ENCODE measurements around the gene CATSPERB. TPM values are rescaled to one million over a fixed set of nuclear protein-coding genes. Genes with fewer than 3 reads are reported as not detected.

CATSPERB gene
- total and polyA plus RNA-seq, 2 experiments from 2014 or later: 0.27 to 0.38 TPM

DNA sequence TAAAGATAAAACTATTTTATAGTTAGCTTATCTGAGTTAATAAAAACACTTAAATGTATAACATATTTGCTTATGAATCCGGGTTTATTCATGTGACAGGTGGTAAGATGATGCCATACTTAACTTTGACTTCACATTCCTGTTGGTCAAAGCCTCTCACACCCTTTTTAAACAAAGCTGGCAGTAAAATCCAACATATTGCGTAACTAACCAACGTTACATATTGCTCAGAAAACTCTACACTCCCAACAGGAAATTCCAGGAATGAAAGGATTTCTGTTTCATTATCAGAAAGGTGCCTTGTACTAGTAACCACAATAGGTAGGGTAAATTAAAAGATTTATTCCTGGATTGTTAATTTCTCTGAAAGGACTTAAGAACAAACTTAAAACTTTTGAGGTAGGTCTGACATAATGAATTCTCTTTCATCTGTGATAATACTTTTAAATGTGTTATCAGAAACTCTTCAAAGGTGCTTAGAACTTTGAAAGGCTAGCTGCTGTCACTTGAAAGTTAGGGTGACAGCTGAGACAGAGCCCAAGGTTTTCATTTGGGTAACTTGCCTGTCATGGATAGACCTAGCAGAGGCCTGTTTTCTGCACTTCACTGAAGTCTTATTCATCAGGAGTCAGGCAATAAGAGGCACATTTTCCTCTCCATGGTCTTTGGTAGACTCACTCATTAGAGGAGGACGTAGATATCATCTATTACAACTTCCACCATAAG is 23.8 kb upstream of the CATSPERB start:
- Histone ChIP-seq H3K9me2 (ENCODE audit: insufficient read depth) (no peaks in the 10 kb centered on the region), H3K27me3 (ENCODE audit: insufficient read depth) (no peaks in the 10 kb centered on the region), H3K4me3 (no peak overlapping the region), H3F3A (replicated peaks; ENCODE audit: low read depth) (no peaks in the 10 kb centered on the region), H3K36me3 (ENCODE audit: insufficient read depth) (no peaks in the 10 kb centered on the region), H2AFZ (no peak overlapping the region), H3K4me1 (ENCODE audit: insufficient read depth) (0 out of 2 replicates have a peak, but pooled peaks cover 4% of the 10 kb centered on the region), H3K27ac (ENCODE audit: low read depth) (no peak overlapping the region), H4K20me1 (replicated peaks; ENCODE audit: insufficient read depth) (no peaks in the 10 kb centered on the region), H3K79me2 (replicated peaks; ENCODE audit: insufficient read depth) (no peaks in the 10 kb centered on the region), H3K4me2 (no peak overlapping the region)
- ATAC-seq (no peak), DNase-seq (ENCODE audit: low spot score) (no peak)
- peaks cover 5% of the 10 kb centered on the region; the same call in 2 of the 3 replicates for H3K36me3 Mint-ChIP-seq (ENCODE audit: low read depth)
- H3K9me3 Mint-ChIP-seq: no peaks in the 10 kb centered on the region
- no peak overlapping the region for H3K27ac Mint-ChIP-seq
- H3K4me3 Mint-ChIP-seq: no peak overlapping the region
- TF ChIP-seq ZNF331 (CRISPR knock-in tag; IDR thresholded peaks at IDR 0.05; ENCODE audit: low read depth): no peak
- no peak for TF ChIP-seq EZH2 (IDR thresholded peaks at IDR 0.05; ENCODE audit: low read depth, unreplicated experiment)
- TF ChIP-seq, protein P1, sequence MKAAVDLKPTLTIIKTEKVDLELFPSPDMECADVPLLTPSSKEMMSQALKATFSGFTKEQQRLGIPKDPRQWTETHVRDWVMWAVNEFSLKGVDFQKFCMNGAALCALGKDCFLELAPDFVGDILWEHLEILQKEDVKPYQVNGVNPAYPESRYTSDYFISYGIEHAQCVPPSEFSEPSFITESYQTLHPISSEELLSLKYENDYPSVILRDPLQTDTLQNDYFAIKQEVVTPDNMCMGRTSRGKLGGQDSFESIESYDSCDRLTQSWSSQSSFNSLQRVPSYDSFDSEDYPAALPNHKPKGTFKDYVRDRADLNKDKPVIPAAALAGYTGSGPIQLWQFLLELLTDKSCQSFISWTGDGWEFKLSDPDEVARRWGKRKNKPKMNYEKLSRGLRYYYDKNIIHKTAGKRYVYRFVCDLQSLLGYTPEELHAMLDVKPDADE (IDR thresholded peaks at IDR 0.05): no peak
- TF ChIP-seq, protein P2, sequence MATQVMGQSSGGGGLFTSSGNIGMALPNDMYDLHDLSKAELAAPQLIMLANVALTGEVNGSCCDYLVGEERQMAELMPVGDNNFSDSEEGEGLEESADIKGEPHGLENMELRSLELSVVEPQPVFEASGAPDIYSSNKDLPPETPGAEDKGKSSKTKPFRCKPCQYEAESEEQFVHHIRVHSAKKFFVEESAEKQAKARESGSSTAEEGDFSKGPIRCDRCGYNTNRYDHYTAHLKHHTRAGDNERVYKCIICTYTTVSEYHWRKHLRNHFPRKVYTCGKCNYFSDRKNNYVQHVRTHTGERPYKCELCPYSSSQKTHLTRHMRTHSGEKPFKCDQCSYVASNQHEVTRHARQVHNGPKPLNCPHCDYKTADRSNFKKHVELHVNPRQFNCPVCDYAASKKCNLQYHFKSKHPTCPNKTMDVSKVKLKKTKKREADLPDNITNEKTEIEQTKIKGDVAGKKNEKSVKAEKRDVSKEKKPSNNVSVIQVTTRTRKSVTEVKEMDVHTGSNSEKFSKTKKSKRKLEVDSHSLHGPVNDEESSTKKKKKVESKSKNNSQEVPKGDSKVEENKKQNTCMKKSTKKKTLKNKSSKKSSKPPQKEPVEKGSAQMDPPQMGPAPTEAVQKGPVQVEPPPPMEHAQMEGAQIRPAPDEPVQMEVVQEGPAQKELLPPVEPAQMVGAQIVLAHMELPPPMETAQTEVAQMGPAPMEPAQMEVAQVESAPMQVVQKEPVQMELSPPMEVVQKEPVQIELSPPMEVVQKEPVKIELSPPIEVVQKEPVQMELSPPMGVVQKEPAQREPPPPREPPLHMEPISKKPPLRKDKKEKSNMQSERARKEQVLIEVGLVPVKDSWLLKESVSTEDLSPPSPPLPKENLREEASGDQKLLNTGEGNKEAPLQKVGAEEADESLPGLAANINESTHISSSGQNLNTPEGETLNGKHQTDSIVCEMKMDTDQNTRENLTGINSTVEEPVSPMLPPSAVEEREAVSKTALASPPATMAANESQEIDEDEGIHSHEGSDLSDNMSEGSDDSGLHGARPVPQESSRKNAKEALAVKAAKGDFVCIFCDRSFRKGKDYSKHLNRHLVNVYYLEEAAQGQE (IDR thresholded peaks at IDR 0.05; ENCODE audit: unreplicated experiment): no peak
- no peak for TF ChIP-seq EZH2phosphoT487 (IDR thresholded peaks at IDR 0.05; ENCODE audit: unreplicated experiment)
- TF ChIP-seq STAT1 (IDR thresholded peaks at IDR 0.05; ENCODE audit: unreplicated experiment): no peak
- TF ChIP-seq NANOG (IDR thresholded peaks at IDR 0.05; ENCODE audit: borderline replicate concordance): no peak
- no peak for TF ChIP-seq ZNF114 (CRISPR knock-in tag; IDR thresholded peaks at IDR 0.05)
- TF ChIP-seq, protein P3, sequence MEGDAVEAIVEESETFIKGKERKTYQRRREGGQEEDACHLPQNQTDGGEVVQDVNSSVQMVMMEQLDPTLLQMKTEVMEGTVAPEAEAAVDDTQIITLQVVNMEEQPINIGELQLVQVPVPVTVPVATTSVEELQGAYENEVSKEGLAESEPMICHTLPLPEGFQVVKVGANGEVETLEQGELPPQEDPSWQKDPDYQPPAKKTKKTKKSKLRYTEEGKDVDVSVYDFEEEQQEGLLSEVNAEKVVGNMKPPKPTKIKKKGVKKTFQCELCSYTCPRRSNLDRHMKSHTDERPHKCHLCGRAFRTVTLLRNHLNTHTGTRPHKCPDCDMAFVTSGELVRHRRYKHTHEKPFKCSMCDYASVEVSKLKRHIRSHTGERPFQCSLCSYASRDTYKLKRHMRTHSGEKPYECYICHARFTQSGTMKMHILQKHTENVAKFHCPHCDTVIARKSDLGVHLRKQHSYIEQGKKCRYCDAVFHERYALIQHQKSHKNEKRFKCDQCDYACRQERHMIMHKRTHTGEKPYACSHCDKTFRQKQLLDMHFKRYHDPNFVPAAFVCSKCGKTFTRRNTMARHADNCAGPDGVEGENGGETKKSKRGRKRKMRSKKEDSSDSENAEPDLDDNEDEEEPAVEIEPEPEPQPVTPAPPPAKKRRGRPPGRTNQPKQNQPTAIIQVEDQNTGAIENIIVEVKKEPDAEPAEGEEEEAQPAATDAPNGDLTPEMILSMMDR (conservative IDR thresholded peaks at IDR 0.05; ENCODE audit: low read depth in 2 of 2): no peak
- TF ChIP-seq, protein P4, sequence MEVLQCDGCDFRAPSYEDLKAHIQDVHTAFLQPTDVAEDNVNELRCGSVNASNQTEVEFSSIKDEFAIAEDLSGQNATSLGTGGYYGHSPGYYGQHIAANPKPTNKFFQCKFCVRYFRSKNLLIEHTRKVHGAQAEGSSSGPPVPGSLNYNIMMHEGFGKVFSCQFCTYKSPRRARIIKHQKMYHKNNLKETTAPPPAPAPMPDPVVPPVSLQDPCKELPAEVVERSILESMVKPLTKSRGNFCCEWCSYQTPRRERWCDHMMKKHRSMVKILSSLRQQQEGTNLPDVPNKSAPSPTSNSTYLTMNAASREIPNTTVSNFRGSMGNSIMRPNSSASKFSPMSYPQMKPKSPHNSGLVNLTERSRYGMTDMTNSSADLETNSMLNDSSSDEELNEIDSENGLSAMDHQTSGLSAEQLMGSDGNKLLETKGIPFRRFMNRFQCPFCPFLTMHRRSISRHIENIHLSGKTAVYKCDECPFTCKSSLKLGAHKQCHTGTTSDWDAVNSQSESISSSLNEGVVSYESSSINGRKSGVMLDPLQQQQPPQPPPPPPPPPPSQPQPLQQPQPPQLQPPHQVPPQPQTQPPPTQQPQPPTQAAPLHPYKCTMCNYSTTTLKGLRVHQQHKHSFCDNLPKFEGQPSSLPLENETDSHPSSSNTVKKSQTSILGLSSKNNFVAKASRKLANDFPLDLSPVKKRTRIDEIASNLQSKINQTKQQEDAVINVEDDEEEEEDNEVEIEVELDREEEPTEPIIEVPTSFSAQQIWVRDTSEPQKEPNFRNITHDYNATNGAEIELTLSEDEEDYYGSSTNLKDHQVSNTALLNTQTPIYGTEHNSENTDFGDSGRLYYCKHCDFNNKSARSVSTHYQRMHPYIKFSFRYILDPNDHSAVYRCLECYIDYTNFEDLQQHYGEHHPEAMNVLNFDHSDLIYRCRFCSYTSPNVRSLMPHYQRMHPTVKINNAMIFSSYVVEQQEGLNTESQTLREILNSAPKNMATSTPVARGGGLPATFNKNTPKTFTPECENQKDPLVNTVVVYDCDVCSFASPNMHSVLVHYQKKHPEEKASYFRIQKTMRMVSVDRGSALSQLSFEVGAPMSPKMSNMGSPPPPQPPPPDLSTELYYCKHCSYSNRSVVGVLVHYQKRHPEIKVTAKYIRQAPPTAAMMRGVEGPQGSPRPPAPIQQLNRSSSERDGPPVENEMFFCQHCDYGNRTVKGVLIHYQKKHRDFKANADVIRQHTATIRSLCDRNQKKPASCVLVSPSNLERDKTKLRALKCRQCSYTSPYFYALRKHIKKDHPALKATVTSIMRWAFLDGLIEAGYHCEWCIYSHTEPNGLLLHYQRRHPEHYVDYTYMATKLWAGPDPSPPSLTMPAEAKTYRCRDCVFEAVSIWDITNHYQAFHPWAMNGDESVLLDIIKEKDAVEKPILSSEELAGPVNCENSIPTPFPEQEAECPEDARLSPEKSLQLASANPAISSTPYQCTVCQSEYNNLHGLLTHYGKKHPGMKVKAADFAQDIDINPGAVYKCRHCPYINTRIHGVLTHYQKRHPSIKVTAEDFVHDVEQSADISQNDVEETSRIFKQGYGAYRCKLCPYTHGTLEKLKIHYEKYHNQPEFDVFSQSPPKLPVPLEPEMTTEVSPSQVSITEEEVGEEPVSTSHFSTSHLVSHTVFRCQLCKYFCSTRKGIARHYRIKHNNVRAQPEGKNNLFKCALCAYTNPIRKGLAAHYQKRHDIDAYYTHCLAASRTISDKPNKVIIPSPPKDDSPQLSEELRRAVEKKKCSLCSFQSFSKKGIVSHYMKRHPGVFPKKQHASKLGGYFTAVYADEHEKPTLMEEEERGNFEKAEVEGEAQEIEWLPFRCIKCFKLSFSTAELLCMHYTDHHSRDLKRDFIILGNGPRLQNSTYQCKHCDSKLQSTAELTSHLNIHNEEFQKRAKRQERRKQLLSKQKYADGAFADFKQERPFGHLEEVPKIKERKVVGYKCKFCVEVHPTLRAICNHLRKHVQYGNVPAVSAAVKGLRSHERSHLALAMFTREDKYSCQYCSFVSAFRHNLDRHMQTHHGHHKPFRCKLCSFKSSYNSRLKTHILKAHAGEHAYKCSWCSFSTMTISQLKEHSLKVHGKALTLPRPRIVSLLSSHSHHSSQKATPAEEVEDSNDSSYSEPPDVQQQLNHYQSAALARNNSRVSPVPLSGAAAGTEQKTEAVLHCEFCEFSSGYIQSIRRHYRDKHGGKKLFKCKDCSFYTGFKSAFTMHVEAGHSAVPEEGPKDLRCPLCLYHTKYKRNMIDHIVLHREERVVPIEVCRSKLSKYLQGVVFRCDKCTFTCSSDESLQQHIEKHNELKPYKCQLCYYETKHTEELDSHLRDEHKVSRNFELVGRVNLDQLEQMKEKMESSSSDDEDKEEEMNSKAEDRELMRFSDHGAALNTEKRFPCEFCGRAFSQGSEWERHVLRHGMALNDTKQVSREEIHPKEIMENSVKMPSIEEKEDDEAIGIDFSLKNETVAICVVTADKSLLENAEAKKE (CRISPR knock-in tag; IDR thresholded peaks at IDR 0.05): no peak
- TF ChIP-seq JUNB (IDR thresholded peaks at IDR 0.05; ENCODE audit: unreplicated experiment): no peak
- TF ChIP-seq POLR2AphosphoS5 (IDR thresholded peaks at IDR 0.05; ENCODE audit: low read depth): no peak
- no peak for TF ChIP-seq CREB1 (CRISPR knock-in tag; IDR thresholded peaks at IDR 0.05; ENCODE audit: low read depth)
- peaks cover 11% of the 10 kb centered on the region for H3K4me1 Mint-ChIP-seq
- peaks cover 3% of the 10 kb centered on the region for H3K27me3 Mint-ChIP-seq (ENCODE audit: insufficient read depth, low read depth, poor library complexity)

All from GM23338 (cell line).